A549 treated with CORT108297 at 1 μM for 4 hours (cell line): ENCODE data around the gene CACNG7. TPM values are rescaled to one million over a fixed set of nuclear protein-coding genes. Genes with fewer than 3 reads are reported as not detected.

ENCODE experiments used
- total RNA-seq: library from RNA; stranded (reverse); fragments of 200-300 nt; extraction: Qiagen RNA extraction; gene quantifications from 5 replicates; pipeline ENCODE4 v1.2.3, GENCODE V29; 2022

Gene CACNG7, protein sequence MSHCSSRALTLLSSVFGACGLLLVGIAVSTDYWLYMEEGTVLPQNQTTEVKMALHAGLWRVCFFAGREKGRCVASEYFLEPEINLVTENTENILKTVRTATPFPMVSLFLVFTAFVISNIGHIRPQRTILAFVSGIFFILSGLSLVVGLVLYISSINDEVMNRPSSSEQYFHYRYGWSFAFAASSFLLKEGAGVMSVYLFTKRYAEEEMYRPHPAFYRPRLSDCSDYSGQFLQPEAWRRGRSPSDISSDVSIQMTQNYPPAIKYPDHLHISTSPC
- 5.6 to 10.8 TPM (median 10.7 TPM) in 5 replicates for total RNA-seq

DNA sequence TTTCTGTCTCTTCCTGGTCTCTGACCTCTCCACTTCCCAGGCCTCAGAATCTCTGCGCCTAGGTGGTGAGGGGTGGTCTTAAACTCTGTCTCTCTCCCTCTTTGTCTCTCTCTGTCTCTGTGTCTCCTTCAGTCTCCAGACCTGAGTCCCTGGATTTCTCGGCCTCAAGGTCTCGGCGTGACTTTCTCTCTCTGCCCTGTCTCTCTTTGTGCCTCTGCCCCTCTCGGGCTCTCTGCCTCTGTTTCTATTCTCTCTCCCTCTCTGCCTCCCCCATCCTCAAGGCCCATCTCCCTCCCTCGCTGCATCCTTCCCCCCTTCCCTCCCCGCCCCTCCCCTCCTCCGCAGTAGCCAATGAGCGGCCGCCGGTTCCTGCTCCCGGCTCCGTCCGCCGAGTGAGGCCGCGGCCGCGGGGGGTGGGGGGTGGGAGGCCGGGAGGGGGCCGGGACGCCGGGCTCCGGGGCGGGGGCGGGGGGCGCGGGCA lies at the start of gene CACNG7:
TSS of gene CACNG7 (plus strand) at position 344 of the 481 bp plus-strand sequence. CDS start 3,554 bp downstream, outside the sequence.

DNA sequence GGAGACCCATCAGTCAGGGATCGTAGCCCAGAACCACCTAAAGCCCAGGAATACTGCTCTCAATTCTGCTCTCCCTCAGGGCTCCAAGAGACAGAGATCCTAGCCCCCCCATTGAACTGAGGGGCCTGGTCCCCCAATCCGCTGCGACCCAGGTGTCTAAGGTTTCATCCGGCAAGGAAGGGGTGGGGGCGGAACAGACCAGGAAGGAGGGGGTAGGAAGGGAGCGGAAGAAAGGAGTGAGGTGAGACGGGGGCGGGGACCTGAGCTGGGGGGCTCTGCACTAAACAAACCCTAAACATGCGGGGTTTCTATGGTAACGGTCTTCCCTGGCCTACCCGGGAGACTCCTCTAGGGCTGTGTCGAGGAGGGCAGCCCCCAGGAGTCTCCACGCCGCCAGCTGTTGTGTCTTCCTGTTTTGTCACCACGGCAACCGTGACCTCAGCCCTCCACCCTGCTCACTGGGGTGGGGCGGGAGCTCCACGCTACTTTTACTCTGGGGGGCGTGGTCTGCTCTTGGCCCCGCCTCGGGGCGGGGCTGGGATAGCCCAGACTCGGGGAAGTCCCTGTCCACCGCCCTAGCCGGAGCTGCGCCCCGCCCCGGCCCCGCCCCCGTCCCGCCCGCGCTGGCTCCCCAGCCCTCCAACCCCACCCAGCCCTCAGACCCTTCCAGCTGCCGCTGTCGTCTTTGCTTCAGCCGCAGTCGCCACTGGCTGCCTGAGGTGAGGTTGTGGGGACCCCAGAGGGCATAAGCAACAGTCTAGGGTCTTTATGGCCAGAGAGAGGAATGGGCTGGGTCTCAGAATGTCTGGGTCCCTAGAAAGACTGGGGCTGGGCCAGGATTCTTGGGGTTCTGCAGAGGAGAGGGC lies 41.6 kb upstream of the CACNG7 start, which contains the start of gene MYADM:
TSS of gene MYADM (plus strand) at position 659 of the 866 bp plus-strand sequence. CDS start 5,647 bp downstream, outside the sequence.

DNA sequence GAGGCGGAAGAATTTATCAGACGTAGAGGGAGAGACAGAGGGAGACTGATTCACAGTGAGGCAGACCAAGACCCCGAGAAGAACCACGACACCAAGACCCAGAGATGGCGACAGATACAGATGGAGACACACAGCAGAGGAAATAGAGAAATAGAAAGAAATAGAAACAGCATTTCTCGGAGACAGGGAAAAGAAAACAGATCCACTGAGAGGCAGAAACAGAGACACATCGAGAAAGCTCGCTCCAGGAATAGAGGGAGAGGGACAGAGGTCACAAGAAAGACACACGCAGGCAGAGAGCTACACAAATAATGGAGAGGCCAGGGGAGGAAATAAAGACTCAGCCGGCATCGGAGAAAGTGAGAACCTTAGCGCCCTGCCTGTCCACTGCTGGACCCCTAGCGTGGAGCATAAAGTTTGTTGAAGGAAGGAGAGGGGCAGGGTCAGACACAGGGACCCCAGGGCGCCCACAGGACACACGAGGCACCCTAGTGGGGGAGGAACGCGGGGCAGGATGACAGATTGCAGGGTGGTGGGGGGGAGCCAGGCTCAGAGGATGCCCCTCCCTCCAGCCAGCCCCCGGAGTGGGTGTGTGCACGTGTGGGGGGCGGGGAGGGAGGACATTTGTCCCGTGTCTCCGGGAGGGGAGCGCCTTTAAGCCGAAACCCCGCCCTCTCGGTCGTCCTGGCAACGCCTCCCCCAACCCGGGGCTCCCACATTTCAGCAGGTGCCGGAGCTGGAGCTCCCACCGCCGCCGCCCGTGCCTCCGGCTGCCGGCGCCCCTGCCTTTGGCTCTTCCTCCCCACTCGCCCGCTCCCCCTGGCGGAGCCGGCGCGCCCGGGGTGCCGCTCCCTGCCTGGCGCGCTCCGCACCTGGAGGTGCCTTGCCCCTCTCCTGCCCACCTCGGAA lies 27.3 kb upstream of the CACNG7 start, which contains the start of gene PRKCG:
TSS of gene PRKCG (plus strand) at position 716 of the 909 bp plus-strand sequence. CDS start 298 bp downstream, outside the sequence.

DNA sequence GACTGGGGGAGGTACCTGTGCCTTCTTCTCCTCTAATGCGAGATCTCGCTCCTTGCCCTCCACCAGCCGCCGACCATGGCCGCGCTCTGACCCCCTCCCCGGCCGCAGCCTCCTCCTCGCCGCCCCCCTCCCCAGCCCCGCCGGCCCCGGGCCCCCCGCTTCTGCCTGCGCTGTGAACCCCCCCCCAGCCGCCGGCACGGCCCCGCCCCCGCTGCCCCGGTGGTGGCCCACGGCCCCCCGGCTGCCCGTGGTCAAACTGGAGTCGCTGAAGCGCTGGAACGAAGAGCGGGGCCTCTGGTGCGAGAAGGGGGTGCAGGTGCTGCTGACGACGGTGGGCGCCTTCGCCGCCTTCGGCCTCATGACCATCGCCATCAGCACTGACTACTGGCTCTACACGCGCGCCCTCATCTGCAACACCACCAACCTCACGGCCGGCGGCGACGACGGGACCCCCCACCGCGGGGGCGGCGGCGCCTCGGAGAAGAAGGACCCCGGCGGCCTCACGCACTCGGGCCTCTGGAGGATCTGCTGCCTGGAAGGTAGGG lies 53.9 kb downstream of the CACNG7 start, which contains the start of gene CACNG8:
TSS of gene CACNG8 (plus strand) at position 51 of the 545 bp plus-strand sequence.

DNA sequence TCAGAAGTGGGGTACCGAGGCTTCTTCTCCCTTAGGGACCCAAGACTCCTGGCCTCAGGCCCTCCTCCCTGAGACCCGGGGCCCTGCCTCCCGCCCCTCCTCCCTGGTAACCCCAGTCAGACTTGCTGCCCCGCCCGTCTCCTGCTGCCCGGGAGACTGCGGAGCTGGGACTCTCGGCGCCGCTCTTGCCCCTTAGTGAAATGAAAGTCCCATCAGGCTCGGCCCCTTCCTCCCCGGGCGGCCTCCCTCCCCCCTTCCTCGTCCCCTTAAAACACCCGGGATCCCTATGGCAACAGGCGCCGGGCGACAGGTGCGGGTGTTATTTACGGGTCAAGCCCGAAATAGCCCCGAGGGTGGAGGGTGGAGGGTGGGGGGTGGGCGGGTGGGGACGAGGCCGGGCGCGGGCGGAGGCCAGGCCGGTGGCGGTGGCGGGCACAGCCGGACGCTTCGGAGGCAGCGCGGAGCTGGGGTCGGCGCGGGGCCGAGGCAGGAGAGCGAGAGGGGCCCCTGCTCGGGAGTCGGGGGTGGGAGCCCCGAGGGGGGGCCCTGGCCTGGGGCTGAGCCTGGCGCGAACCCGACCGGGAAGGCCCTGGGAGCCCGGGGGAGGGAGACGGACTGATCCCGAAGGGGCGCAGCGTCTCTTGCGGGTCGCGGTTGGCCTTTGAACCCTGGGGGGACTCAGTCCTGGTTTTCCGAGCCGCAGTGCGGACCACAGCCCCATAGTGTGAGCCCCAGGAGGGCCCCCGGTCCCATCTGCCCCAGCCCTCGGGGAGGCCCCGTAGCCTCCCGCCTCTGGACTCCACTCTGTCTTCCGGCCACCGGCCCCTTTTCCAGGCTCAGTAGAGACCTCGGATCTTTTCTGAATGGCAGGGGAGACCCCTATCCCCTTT lies 82.4 kb downstream of the CACNG7 start, which contains the start of gene CACNG6:
TSS of gene CACNG6 (plus strand) at position 414 of the 890 bp plus-strand sequence. CDS start 1,241 bp downstream, outside the sequence.

Other genes starting within 250 kb of the CACNG7 start
- gene NLRP12, start 85.0 kb upstream of the CACNG7 start, total RNA-seq: 0.02 to 0.04 TPM (median 0.02 TPM) in 3 of 5 replicates, not detected in the others
- gene MYADM, start 41.4 kb upstream of the CACNG7 start, total RNA-seq: 208 to 357 TPM (median 304 TPM) in 5 replicates
- 4.2 to 6.7 TPM (median 5.9 TPM) in 5 replicates for gene PRKCG, start 27.1 kb upstream of the CACNG7 start, total RNA-seq
- gene CACNG8, start 53.7 kb downstream of the CACNG7 start, total RNA-seq: 0.90 to 1.4 TPM (median 1.4 TPM) in 5 replicates
- gene CACNG6, start 82.4 kb downstream of the CACNG7 start, total RNA-seq: 8.5 to 13.8 TPM (median 13.2 TPM) in 5 replicates
- 0.36 to 0.93 TPM (median 0.50 TPM) in 5 replicates for gene VSTM1, start 154.6 kb downstream of the CACNG7 start, total RNA-seq
- gene TARM1, start 172.1 kb downstream of the CACNG7 start, total RNA-seq: not detected in 5 replicates
- gene OSCAR, start 191.5 kb downstream of the CACNG7 start, total RNA-seq: 0.30 to 0.57 TPM (median 0.36 TPM) in 5 replicates
- 208 to 257 TPM (median 223 TPM) in 5 replicates for gene NDUFA3, start 193.6 kb downstream of the CACNG7 start, total RNA-seq
- gene TFPT, start 206.4 kb downstream of the CACNG7 start, total RNA-seq: 20.8 to 25.0 TPM (median 21.5 TPM) in 5 replicates
- gene PRPF31, start 206.5 kb downstream of the CACNG7 start, total RNA-seq: 111 to 121 TPM (median 116 TPM) in 5 replicates
- gene CNOT3, start 228.5 kb downstream of the CACNG7 start, total RNA-seq: 54.2 to 70.0 TPM (median 69.5 TPM) in 5 replicates